Activated T-cell treated with anti-CD3 and anti-CD28 coated beads, Interleukin-2, amount 50 U/mL, for 72 hours (primary cell): ENCODE data around the gene SCMH1. TPM values are rescaled to one million over a fixed set of nuclear protein-coding genes. Genes with fewer than 3 reads are reported as not detected.
A peak's percentile ranks its signal among the peaks of the same experiment; 100 is the strongest.

Experiments
- ATAC-seq, 2 donors: fragments of 150-1000 bp; cut with Tn5 transposase; replicated peaks in 1 of 2; 2 replicates each; pipeline ENCODE4 v1.10.0; 2021; ENCODE audit warnings: moderate library complexity in 2 of 2, mild to moderate bottlenecking in 1 of 2
- DNase-seq, 2 donors: peaks; one replicate each; pipeline ENCODE4 v3.0.0; 2021 to 2022; ENCODE audit warnings: mixed read lengths in 1 of 2
- H3K27ac Mint-ChIP-seq: one replicate; pipeline ENCODE4 v1.8.0; 2022; ENCODE audit warnings: mild to moderate bottlenecking, moderate library complexity, mixed read lengths
- H3K27me3 Mint-ChIP-seq: one replicate; pipeline ENCODE4 v1.8.0; 2022; ENCODE audit warnings: low read depth, mixed read lengths
- H3K36me3 Mint-ChIP-seq, 2 donors: one replicate each; pipeline ENCODE4 v1.8.0; 2022; ENCODE audit warnings: mixed read lengths in 2 of 2, mild to moderate bottlenecking in 1 of 2; ENCODE audit not compliant: insufficient read depth in 2 of 2
- H3K4me1 Mint-ChIP-seq: one replicate; pipeline ENCODE4 v1.8.0; 2022; ENCODE audit warnings: low read depth, mixed read lengths
- H3K4me3 Mint-ChIP-seq, 2 donors: one replicate each; pipeline ENCODE4 v1.8.0; 2022; ENCODE audit warnings: mild to moderate bottlenecking in 2 of 2, mixed read lengths in 2 of 2, moderate library complexity in 2 of 2
- H3K9me3 Mint-ChIP-seq, 2 donors: one replicate each; pipeline ENCODE4 v1.8.0; 2022; ENCODE audit warnings: mixed read lengths in 2 of 2
- total RNA-seq, 2 donors: library from RNA; stranded (reverse); gene quantifications; one replicate each; pipeline ENCODE4 v1.2.3, GENCODE V29; 2022

SCMH1 gene
- 10 to 100 TPM; 28.5 to 28.8 TPM for total RNA-seq

- DNase-seq (peak; percentile 72 to 73), ATAC-seq (peak; percentile 72 to 77)
- H3K27me3 Mint-ChIP-seq, result peaks cover 5% of the 10 kb centered on the region
- H3K27ac Mint-ChIP-seq, result peak within 1 kb of the TSS; percentile 79
- H3K9me3 Mint-ChIP-seq, result no peaks in the 10 kb centered on the region
- H3K4me3 Mint-ChIP-seq, result peak within 1 kb of the TSS; percentile 77 to 85
- peaks cover 0 to 2% of the 10 kb centered on the region in 2 donors for H3K36me3 Mint-ChIP-seq
- H3K4me1 Mint-ChIP-seq, result peaks cover 23% of the 10 kb centered on the region
These were observed at the start of gene SCMH1 for GRCh38 chr1:41241749-41242341. Gene SCMH1, minus strand, starts transcription at chr1:41242306. Its CDS starts 56,173 bp downstream, at chr1:41186133.

GRCh38 chr1:41291195-41291594 lies 49.1 kb upstream of the SCMH1 start:
- H3K27me3 Mint-ChIP-seq, result peaks cover 62% of the 10 kb centered on the region

GRCh38 chr1:41289196-41289595 lies 47.1 kb upstream of the SCMH1 start:
- Mint-ChIP-seq H3K27ac (no peak overlapping the region), H3K9me3 (no peaks in the 10 kb centered on the region), H3K4me1 (no peaks in the 10 kb centered on the region), H3K36me3 (no peaks in the 10 kb centered on the region), H3K4me3 (no peak overlapping the region), H3K27me3 (peaks cover 62% of the 10 kb centered on the region)
- no peak for DNase-seq
- no peak for ATAC-seq

More at GRCh38 chr1:41291195-41291594, 49.1 kb upstream of the SCMH1 start:
- DNase-seq, result no peak
- Mint-ChIP-seq H3K36me3 (no peaks in the 10 kb centered on the region), H3K27ac (no peak overlapping the region), H3K4me3 (no peak overlapping the region), H3K4me1 (no peaks in the 10 kb centered on the region), H3K9me3 (no peaks in the 10 kb centered on the region)
- no peak for ATAC-seq

- H3K27ac Mint-ChIP-seq, result no peak overlapping the region
- no peak for ATAC-seq
- no peaks in the 10 kb centered on the region for H3K4me1 Mint-ChIP-seq
- DNase-seq, result no peak
- H3K4me3 Mint-ChIP-seq, result no peak overlapping the region
- peaks cover 73% of the 10 kb centered on the region for H3K27me3 Mint-ChIP-seq
- H3K9me3 Mint-ChIP-seq, result no peaks in the 10 kb centered on the region
- no peaks in the 10 kb centered on the region for H3K36me3 Mint-ChIP-seq
These were observed 44.9 kb upstream of the SCMH1 start for GRCh38 chr1:41286992-41287391.

GRCh38 chr1:41286486-41286885 lies 44.4 kb upstream of the SCMH1 start:
- H3K27ac Mint-ChIP-seq, result no peak overlapping the region
- H3K27me3 Mint-ChIP-seq, result peaks cover 70% of the 10 kb centered on the region
- H3K4me3 Mint-ChIP-seq, result no peak overlapping the region
- DNase-seq (no peak), ATAC-seq (no peak)
- no peaks in the 10 kb centered on the region for H3K4me1 Mint-ChIP-seq
- H3K9me3 Mint-ChIP-seq, result no peaks in the 10 kb centered on the region
- no peaks in the 10 kb centered on the region for H3K36me3 Mint-ChIP-seq

GRCh38 chr1:41285818-41286217 lies 43.7 kb upstream of the SCMH1 start:
- Mint-ChIP-seq H3K27ac (no peak overlapping the region), H3K4me1 (no peaks in the 10 kb centered on the region), H3K27me3 (peaks cover 63% of the 10 kb centered on the region), H3K36me3 (no peaks in the 10 kb centered on the region), H3K9me3 (no peaks in the 10 kb centered on the region), H3K4me3 (no peak overlapping the region)
- ATAC-seq (no peak), DNase-seq (no peak)

- Mint-ChIP-seq H3K36me3 (no peaks in the 10 kb centered on the region), H3K4me1 (no peaks in the 10 kb centered on the region), H3K9me3 (no peaks in the 10 kb centered on the region), H3K4me3 (no peak overlapping the region), H3K27ac (no peak overlapping the region), H3K27me3 (peaks cover 50% of the 10 kb centered on the region)
- no peak for DNase-seq
- ATAC-seq, result no peak
These were observed 42.0 kb upstream of the SCMH1 start for GRCh38 chr1:41284121-41284520.

GRCh38 chr1:41282679-41283317 lies 40.7 kb upstream of the SCMH1 start:
- Mint-ChIP-seq H3K27me3 (peaks cover 43% of the 10 kb centered on the region), H3K36me3 (no peaks in the 10 kb centered on the region), H3K9me3 (no peaks in the 10 kb centered on the region), H3K27ac (no peak overlapping the region), H3K4me1 (no peaks in the 10 kb centered on the region), H3K4me3 (no peak overlapping the region)
- DNase-seq (peak; percentile 37 to 41), ATAC-seq (no peak)

GRCh38 chr1:41281334-41281733 lies 39.2 kb upstream of the SCMH1 start:
- peaks cover 37% of the 10 kb centered on the region for H3K27me3 Mint-ChIP-seq
- no peak overlapping the region for H3K4me3 Mint-ChIP-seq
- H3K36me3 Mint-ChIP-seq, result no peaks in the 10 kb centered on the region
- ATAC-seq, result no peak
- H3K27ac Mint-ChIP-seq, result no peak overlapping the region
- no peaks in the 10 kb centered on the region for H3K4me1 Mint-ChIP-seq
- no peaks in the 10 kb centered on the region for H3K9me3 Mint-ChIP-seq
- no peak for DNase-seq

- Mint-ChIP-seq H3K9me3 (no peaks in the 10 kb centered on the region), H3K27ac (no peak overlapping the region), H3K27me3 (peaks cover 32% of the 10 kb centered on the region), H3K36me3 (no peaks in the 10 kb centered on the region), H3K4me1 (no peaks in the 10 kb centered on the region), H3K4me3 (no peak overlapping the region)
- no peak for DNase-seq
- ATAC-seq, result no peak
These were observed 38.3 kb upstream of the SCMH1 start for GRCh38 chr1:41280202-41281032.

GRCh38 chr1:41278076-41278475 lies 36.0 kb upstream of the SCMH1 start:
- Mint-ChIP-seq H3K4me3 (no peak overlapping the region), H3K27ac (no peak overlapping the region), H3K27me3 (peaks cover 22% of the 10 kb centered on the region), H3K36me3 (no peaks in the 10 kb centered on the region), H3K4me1 (no peaks in the 10 kb centered on the region), H3K9me3 (no peaks in the 10 kb centered on the region)
- ATAC-seq, result no peak
- no peak for DNase-seq

GRCh38 chr1:41277371-41277975 lies 35.4 kb upstream of the SCMH1 start:
- Mint-ChIP-seq H3K9me3 (no peaks in the 10 kb centered on the region), H3K4me3 (no peak overlapping the region), H3K36me3 (no peaks in the 10 kb centered on the region), H3K27me3 (peaks cover 16% of the 10 kb centered on the region), H3K4me1 (no peaks in the 10 kb centered on the region), H3K27ac (no peak overlapping the region)
- DNase-seq, result no peak
- ATAC-seq, result no peak

- DNase-seq, result no peak
- H3K4me1 Mint-ChIP-seq, result no peaks in the 10 kb centered on the region
- peaks cover 13% of the 10 kb centered on the region for H3K27me3 Mint-ChIP-seq
These were observed 33.7 kb upstream of the SCMH1 start for GRCh38 chr1:41275831-41276230.

More at GRCh38 chr1:41275831-41276230, 33.7 kb upstream of the SCMH1 start:
- ATAC-seq, result no peak
- no peaks in the 10 kb centered on the region for H3K36me3 Mint-ChIP-seq
- no peaks in the 10 kb centered on the region for H3K9me3 Mint-ChIP-seq
- no peak overlapping the region for H3K27ac Mint-ChIP-seq
- no peak overlapping the region for H3K4me3 Mint-ChIP-seq
